HepG2 (cell line): ENCODE results near the gene FRMD8. TPM values are rescaled to one million over a fixed set of nuclear protein-coding genes. Genes with fewer than 3 reads are reported as not detected.

Experiments used
- ATAC-seq: fragments of 200-7000 bp; cut with Tn5 transposase; 3 replicates; pipeline ENCODE4 v1.9.1; 2020; ENCODE audit warnings: mild to moderate bottlenecking, moderate library complexity
- BruUV-seq: library from RNA; stranded (reverse); fragments of 400-500 nt; replicated peaks from 2 replicates; lab custom pipeline; 2021; lab: Mats Ljungman, UMichigan
- CTCF ChIA-PET: fragments of 300-600 bp; formaldehyde crosslinking; extraction: SDS; loops from one replicate; lab custom pipeline; 2021; ENCODE audit warnings: low total read pairs, inconsistent platforms, low intra/inter-chr PET ratio; lab: Yijun Ruan, JAX
- POLR2A ChIA-PET: fragments of 350-600 bp; sonication (Branson Sonifier 250); formaldehyde crosslinking; loops from one replicate; lab custom pipeline; 2020; ENCODE audit warnings: antibody characterized with exemption, inconsistent platforms; lab: Yijun Ruan, JAX
- DNase-seq: peaks from one replicate; pipeline ENCODE4 v3.0.0-alpha.2; 2015; ENCODE audit warnings: low spot score
- FAIRE-seq: peaks from 3 replicates; lab custom pipeline; 2011; peaks lifted over from hg19 to GRCh38; lab: Jason Lieb, UNC
- H2AFZ ChIP-seq: one replicate; pipeline ENCODE4 v1.6.1; 2011; ENCODE audit warnings: low read length, inconsistent platforms
- H3K27ac ChIP-seq: fragments of 300-600 bp; 3 replicates; pipeline ENCODE4 v1.8.0; 2011; ENCODE audit warnings: mixed run types, mild to moderate bottlenecking, mixed read lengths, low read length, inconsistent platforms; ENCODE audit not compliant: insufficient read depth; ENCODE audit errors: extremely low read length
- H3K27me3 ChIP-seq, 2 experiments: fragments of 200-600 bp in 1 of 2; 2 replicates in 1 of 2; 3 replicates in 1 of 2; pipeline versions ENCODE4 v1.6.0 to v1.8.0; 2011; ENCODE audit warnings: low read length in 2 of 2, mild to moderate bottlenecking in 2 of 2, moderate library complexity in 2 of 2, inconsistent platforms in 1 of 2; ENCODE audit not compliant: insufficient read depth in 2 of 2, control insufficient read depth in 1 of 2
- H3K36me3 ChIP-seq, 2 experiments: fragments of 200-600 bp in 1 of 2; replicated peaks in 1 of 2; 2 replicates in 1 of 2; 3 replicates in 1 of 2; pipeline versions ENCODE4 v1.5.1 to v1.8.0; 2011; ENCODE audit warnings: low read length in 2 of 2, inconsistent platforms in 1 of 2; ENCODE audit not compliant: insufficient read depth in 2 of 2, control insufficient read depth in 1 of 2
- H3K4me1 ChIP-seq: 2 replicates; pipeline ENCODE4 v1.5.1; 2012; ENCODE audit warnings: low read length, inconsistent platforms; ENCODE audit not compliant: insufficient read depth
- H3K4me2 ChIP-seq: 2 replicates; pipeline ENCODE4 v1.6.0; 2011; ENCODE audit warnings: low read depth, low read length, inconsistent platforms
- H3K4me3 ChIP-seq, 3 experiments: fragments of 200-600 bp in 1 of 3; sonication (generic), shearing (Covaris generic) in 1 of 3; replicated peaks in 1 of 3; 2 replicates each; pipeline ENCODE4 v1.5.1; 2011 to 2016; ENCODE audit warnings: low read length in 3 of 3, inconsistent platforms in 2 of 3, low read depth in 2 of 3, mild to moderate bottlenecking in 2 of 3, control low read depth in 1 of 3, mixed read lengths in 1 of 3; ENCODE audit not compliant: insufficient read depth in 1 of 3
- H3K79me2 ChIP-seq: one replicate; pipeline ENCODE4 v1.6.1; 2011; ENCODE audit warnings: low read length, inconsistent platforms; ENCODE audit not compliant: insufficient read depth
- H3K9ac ChIP-seq: 2 replicates; pipeline ENCODE4 v1.6.0; 2011; ENCODE audit warnings: mild to moderate bottlenecking, low read depth, low read length, inconsistent platforms; ENCODE audit not compliant: insufficient read depth
- H3K9me3 ChIP-seq: 2 replicates; pipeline ENCODE4 v1.5.1; 2012; ENCODE audit warnings: mild to moderate bottlenecking, low read length
- H4K20me1 ChIP-seq: 2 replicates; pipeline ENCODE4 v1.6.0; 2011; ENCODE audit warnings: inconsistent platforms, mild to moderate bottlenecking, low read length, moderate library complexity; ENCODE audit not compliant: insufficient read depth
- EED ChIP-seq: sonication (generic); formaldehyde crosslinking; IDR thresholded peaks from 2 replicates; pipeline ENCODE4 v1.5.0; 2020; ENCODE audit warnings: mild to moderate bottlenecking, missing genetic modification reagents
- FOXA1 ChIP-seq, 2 experiments: fragments of 450-650 bp in 1 of 2; sonication (generic) in 1 of 2; formaldehyde crosslinking in 1 of 2; IDR thresholded peaks; 2 replicates each; pipeline versions ENCODE4 v1.4.0 to v1.6.1; 2016 to 2020; ENCODE audit warnings: missing genetic modification reagents in 1 of 2
- MAFF ChIP-seq: IDR thresholded peaks from 2 replicates; pipeline ENCODE4 v1.6.1; 2011; ENCODE audit warnings: low read depth, low read length, improper control_type of control experiment
- NBN ChIP-seq: fragments of 450-650 bp; conservative IDR thresholded peaks from 2 replicates; pipeline ENCODE4 v1.6.1; 2017
- ZNF260 ChIP-seq: sonication (generic); formaldehyde crosslinking; IDR thresholded peaks from 2 replicates; pipeline ENCODE4 v1.4.0; 2020; ENCODE audit warnings: missing genetic modification reagents, low read depth, mild to moderate bottlenecking, borderline replicate concordance
- ZNF274 ChIP-seq: sonication (generic); formaldehyde crosslinking; IDR thresholded peaks from 2 replicates; pipeline ENCODE4 v1.5.1; 2020; ENCODE audit warnings: mild to moderate bottlenecking, missing genetic modification reagents
- ZNF607 ChIP-seq: sonication (generic); formaldehyde crosslinking; IDR thresholded peaks from 2 replicates; pipeline ENCODE4 v1.5.1; 2020; ENCODE audit warnings: missing genetic modification reagents, mild to moderate bottlenecking, borderline replicate concordance
- ZNF670 ChIP-seq: sonication (generic); formaldehyde crosslinking; IDR thresholded peaks from 2 replicates; pipeline ENCODE4 v1.8.0; 2022; ENCODE audit warnings: mild to moderate bottlenecking, missing genetic modification reagents, borderline replicate concordance
- WGBS: methylation state at CpG from one replicate; pipeline ENCODE4 v1.1.6; 2017; ENCODE audit warnings: low lambda C conversion rate; 5-methylcytosine and 5-hydroxymethylcytosine counted together
- in situ Hi-C: cut with HindIII; loops from 2 replicates; pipeline ENCODE4 v1.10.0; 2017; ENCODE audit warnings: low pct_unique_long_range_greater_than_20kb; ENCODE audit not compliant: extremely low pct_ligation_motif_present
- intact Hi-C: fragments of 100-400 bp; cut with micrococcal nuclease; formaldehyde crosslinking; loops from one replicate; pipeline ENCODE4 v1.10.0; 2022; ENCODE audit not compliant: unreplicated experiment
- polyA plus RNA-seq, 8 experiments: library from polyadenylated mRNA; depleted of rRNA in 3 of 8; stranded (reverse) in 7 of 8; unstranded in 1 of 8; fragments of >200 nt; fragmentation: Illumina TruSeq in 4 of 8; extraction: Trizol in 4 of 8; gene quantifications; 2 replicates each; pipeline versions ENCODE4 v1.2.1 to v1.2.3, GENCODE V29; 2011 to 2016; ENCODE audit warnings: low read depth in 4 of 8, missing spikeins in 1 of 8, mixed read lengths in 1 of 8; ENCODE audit not compliant: insufficient read depth in 1 of 8
- total RNA-seq, 5 experiments: library from RNA; depleted of rRNA; stranded (reverse); fragments of >200 nt; fragmentation: Illumina TruSeq; extraction: Trizol; gene quantifications; 2 replicates each; pipeline ENCODE4 v1.2.3, GENCODE V29; 2016; ENCODE audit warnings: low read depth in 1 of 5
- TF ChIP-seq, protein P1 (sequence below): sonication (generic); formaldehyde crosslinking; IDR thresholded peaks from 2 replicates; pipeline ENCODE4 v1.4.0; 2020; ENCODE audit warnings: missing genetic modification reagents; ENCODE audit errors: not compliant biosample characterization
- TF ChIP-seq, protein P2 (sequence below): sonication (generic); formaldehyde crosslinking; IDR thresholded peaks from 2 replicates; pipeline ENCODE4 v1.4.0; 2020; ENCODE audit warnings: missing genetic modification reagents, borderline replicate concordance

The FRMD8 gene
- total and polyA plus RNA-seq, 2 of the 13 experiments (the other 11 are each of a cell fraction or from before 2014, with no cell fraction given): 5.8 to 20.6 TPM

DNA sequence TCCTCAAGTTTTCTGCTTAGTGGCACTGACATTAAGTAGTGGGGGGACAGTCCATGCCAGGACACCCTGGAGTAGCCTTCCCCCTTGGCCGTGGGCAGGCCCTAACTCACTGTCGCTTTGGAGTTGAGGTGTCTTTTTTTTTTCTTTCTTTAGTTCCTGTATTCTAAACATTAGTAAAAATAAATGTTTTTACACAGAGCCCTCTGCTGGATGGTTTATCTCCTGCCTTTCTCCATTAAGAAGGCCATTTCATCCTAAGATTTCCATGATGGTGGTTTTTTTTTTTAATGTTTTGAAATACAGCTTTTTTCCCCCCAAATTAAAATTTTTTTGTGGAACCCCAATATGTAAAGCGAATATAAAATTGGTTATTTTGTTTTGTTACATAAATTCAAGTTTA is 33.7 kb upstream of the FRMD8 start:
- in situ Hi-C loops (no loop called here), intact Hi-C loops (no loop called here)

More for the DNA sequence above, 33.7 kb upstream of the FRMD8 start:
- H3K4me3 ChIP-seq: no peak overlapping the region
- H3K9ac ChIP-seq: no peak overlapping the region
- H3K27me3 ChIP-seq: no peaks in the 10 kb centered on the region
- FAIRE-seq (no peak), DNase-seq (no peak), ATAC-seq (no peak)
- no peaks in the 10 kb centered on the region for H4K20me1 ChIP-seq
- no peak overlapping the region for H3K27ac ChIP-seq
- H3K4me2 ChIP-seq: no peak overlapping the region
- CTCF ChIA-PET: no interaction called here
- POLR2A ChIA-PET: interaction anchor here (0.8 to 2.2 kb wide), 3 partner anchors 19 to 146 kb away, joined by 3 to 13 read pairs (median 3); partner anchors contain the start of genes DPF2 and MALAT1
- H3K9me3 ChIP-seq: no peaks in the 10 kb centered on the region
- peaks cover 26% of the 10 kb centered on the region for H3K4me1 ChIP-seq
- WGBS: 91% methylated on average over 3 of the region's 3 CpGs
- peaks cover 13 to 34% of the 10 kb centered on the region in 2 experiments; a peak in 3 of 5 replicates for H3K36me3 ChIP-seq
- no TSS peak for BruUV-seq
- H2AFZ ChIP-seq: no peak overlapping the region
- no peak for TF ChIP-seq ZNF260 (CRISPR knock-in tag)
- TF ChIP-seq, protein P1, sequence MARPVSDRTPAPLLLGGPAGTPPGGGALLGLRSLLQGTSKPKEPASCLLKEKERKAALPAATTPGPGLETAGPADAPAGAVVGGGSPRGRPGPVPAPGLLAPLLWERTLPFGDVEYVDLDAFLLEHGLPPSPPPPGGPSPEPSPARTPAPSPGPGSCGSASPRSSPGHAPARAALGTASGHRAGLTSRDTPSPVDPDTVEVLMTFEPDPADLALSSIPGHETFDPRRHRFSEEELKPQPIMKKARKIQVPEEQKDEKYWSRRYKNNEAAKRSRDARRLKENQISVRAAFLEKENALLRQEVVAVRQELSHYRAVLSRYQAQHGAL (CRISPR knock-in tag): no peak
- no peak for TF ChIP-seq EED (CRISPR knock-in tag)
- no peak for TF ChIP-seq ZNF670 (CRISPR knock-in tag)
- TF ChIP-seq FOXA1 (IDR thresholded peaks at IDR 0.05): no peak
- no peak for TF ChIP-seq FOXA1 (CRISPR knock-in tag; IDR thresholded peaks at IDR 0.05)
- TF ChIP-seq MAFF: no peak
- TF ChIP-seq, protein P2, sequence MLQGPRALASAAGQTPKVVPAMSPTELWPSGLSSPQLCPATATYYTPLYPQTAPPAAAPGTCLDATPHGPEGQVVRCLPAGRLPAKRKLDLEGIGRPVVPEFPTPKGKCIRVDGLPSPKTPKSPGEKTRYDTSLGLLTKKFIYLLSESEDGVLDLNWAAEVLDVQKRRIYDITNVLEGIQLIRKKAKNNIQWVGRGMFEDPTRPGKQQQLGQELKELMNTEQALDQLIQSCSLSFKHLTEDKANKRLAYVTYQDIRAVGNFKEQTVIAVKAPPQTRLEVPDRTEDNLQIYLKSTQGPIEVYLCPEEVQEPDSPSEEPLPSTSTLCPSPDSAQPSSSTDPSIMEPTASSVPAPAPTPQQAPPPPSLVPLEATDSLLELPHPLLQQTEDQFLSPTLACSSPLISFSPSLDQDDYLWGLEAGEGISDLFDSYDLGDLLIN (CRISPR knock-in tag): no peak
- no peak for TF ChIP-seq NBN
- no peak for TF ChIP-seq ZNF607 (CRISPR knock-in tag)
- no peak for TF ChIP-seq ZNF274
- no peaks in the 10 kb centered on the region for H3K79me2 ChIP-seq
